Ovary (tissue), 9 donors: Measurements from ENCODE around the gene SLC24A4. TPM values are rescaled to one million over a fixed set of nuclear protein-coding genes. Genes with fewer than 3 reads are reported as not detected.

ENCODE experiments used
- DNase-seq, 5 donors: peaks; one replicate each; pipeline ENCODE4 v3.0.0-alpha.2; 2019 to 2020
- H3K27ac ChIP-seq, 2 donors: fragments of 200-600 bp; one replicate each; pipeline versions ENCODE4 v1.5.1 to v1.8.0; 2019 to 2022
- H3K27me3 ChIP-seq: fragments of 200-600 bp; one replicate; pipeline ENCODE4 v1.8.0; 2022
- H3K36me3 ChIP-seq: fragments of 200-600 bp; sonication (generic); one replicate; pipeline ENCODE4 v1.5.1; 2019
- H3K4me1 ChIP-seq: one replicate; pipeline ENCODE4 v1.8.1; 2013; ENCODE audit warnings: mild to moderate bottlenecking, moderate library complexity; ENCODE audit not compliant: insufficient read depth
- H3K4me3 ChIP-seq: fragments of 200-600 bp; sonication (generic); one replicate; pipeline ENCODE4 v1.5.1; 2017
- H3K9me3 ChIP-seq, 2 donors: fragments of 200-600 bp in 1 of 2; sonication (generic) in 1 of 2; one replicate each; pipeline versions ENCODE4 v1.5.1 to v1.8.1; 2013 to 2019; ENCODE audit warnings: mild to moderate bottlenecking in 1 of 2, moderate library complexity in 1 of 2
- EP300 ChIP-seq: sonication (generic); formaldehyde crosslinking; IDR thresholded peaks from one replicate; pipeline ENCODE4 v1.6.1; 2017; ENCODE audit warnings: antibody characterized with exemption
- POLR2A ChIP-seq: fragments of 450-650 bp; IDR thresholded peaks from one replicate; pipeline ENCODE4 v1.6.1; 2017; ENCODE audit warnings: antibody characterized with exemption, mild to moderate bottlenecking, moderate library complexity
- WGBS, 3 donors: extraction: QIAGEN DNeasy Blood & Tissue Kit in 1 of 3; methylation state at CpG; one replicate each; pipeline versions ENCODE4 v1.1.5 to v1.1.7; 2013 to 2017; 5-methylcytosine and 5-hydroxymethylcytosine counted together
- intact Hi-C, 4 donors: fragments of 100-400 bp; cut with DNase I; formaldehyde crosslinking; loops; one replicate each; pipeline versions ENCODE4 v1.11.0 to v1.15.1; 2022 to 2023
- polyA plus RNA-seq, 2 donors: library from polyadenylated mRNA; stranded (reverse); fragments of 200-250 nt in 1 of 2; fragments of 350-450 nt in 1 of 2; fragmentation: Illumina TruSeq in 1 of 2; extraction: RNeasy Lipid Tissue Mini Kit (QIAGEN cat#74804) in 1 of 2; gene quantifications; one replicate each; pipeline ENCODE4 v1.2.3, GENCODE V29; 2013 to 2014
- total RNA-seq, 7 donors: library from RNA; depleted of rRNA in 2 of 7; stranded (reverse); fragments of >200 nt in 2 of 7; fragmentation: NEBNext Ultra II Directional in 3 of 7; extraction: Animal tissue kit (Norgen Biotek cat#: 25700) in 3 of 7; gene quantifications; one replicate each; pipeline versions ENCODE4 v1.1.0 to v1.2.4, GENCODE V29; 2016 to 2023
- TF ChIP-seq, protein P1 (sequence below), 3 donors: fragments of 450-650 bp in 2 of 3; fragments of 200-600 bp in 1 of 3; IDR thresholded peaks; one replicate each; pipeline versions ENCODE4 v1.5.1 to v1.8.0; 2016 to 2022; ENCODE audit warnings: antibody characterized with exemption in 3 of 3, mild to moderate bottlenecking in 1 of 3
- donor health status: DM: no; HTN: no; CAD: no; lungs with moderate emphysema.
- donor health status: DM: no; HTN: no; CAD: no.
- donor health status: Bipolar disorder and iron deficiency.
- donor health status: DM: yes; HTN: yes; CAD: no.
- donor health status: DM: no; HTN: no; CAD: no.
- donor health status: DM: yes; HTN: yes; CAD: no.

The SLC24A4 gene
- total and polyA plus RNA-seq, 9 donors = 0.10 to 0.98 (median 0.24) TPM

GRCh38 chr14:92496191-92496857 lies 173.4 kb downstream of the SLC24A4 start:
- WGBS, 3 donors = 82 to 84% (median 84%) methylated on average over 6 of the region's 6 CpGs

GRCh38 chr14:92497391-92497790 lies 174.4 kb downstream of the SLC24A4 start:
- Histone ChIP-seq H3K36me3 (no peaks in the 10 kb centered on the region), H3K27ac (no peak overlapping the region), H3K4me1 (no peaks in the 10 kb centered on the region), H3K9me3 (no peaks in the 10 kb centered on the region), H3K27me3 (no peaks in the 10 kb centered on the region), H3K4me3 (no peak overlapping the region)
- intact Hi-C loops = no loop called here
- TF ChIP-seq, protein P1, sequence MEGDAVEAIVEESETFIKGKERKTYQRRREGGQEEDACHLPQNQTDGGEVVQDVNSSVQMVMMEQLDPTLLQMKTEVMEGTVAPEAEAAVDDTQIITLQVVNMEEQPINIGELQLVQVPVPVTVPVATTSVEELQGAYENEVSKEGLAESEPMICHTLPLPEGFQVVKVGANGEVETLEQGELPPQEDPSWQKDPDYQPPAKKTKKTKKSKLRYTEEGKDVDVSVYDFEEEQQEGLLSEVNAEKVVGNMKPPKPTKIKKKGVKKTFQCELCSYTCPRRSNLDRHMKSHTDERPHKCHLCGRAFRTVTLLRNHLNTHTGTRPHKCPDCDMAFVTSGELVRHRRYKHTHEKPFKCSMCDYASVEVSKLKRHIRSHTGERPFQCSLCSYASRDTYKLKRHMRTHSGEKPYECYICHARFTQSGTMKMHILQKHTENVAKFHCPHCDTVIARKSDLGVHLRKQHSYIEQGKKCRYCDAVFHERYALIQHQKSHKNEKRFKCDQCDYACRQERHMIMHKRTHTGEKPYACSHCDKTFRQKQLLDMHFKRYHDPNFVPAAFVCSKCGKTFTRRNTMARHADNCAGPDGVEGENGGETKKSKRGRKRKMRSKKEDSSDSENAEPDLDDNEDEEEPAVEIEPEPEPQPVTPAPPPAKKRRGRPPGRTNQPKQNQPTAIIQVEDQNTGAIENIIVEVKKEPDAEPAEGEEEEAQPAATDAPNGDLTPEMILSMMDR (IDR thresholded peaks at IDR 0.05) = no peak
- TF ChIP-seq POLR2A = no peak
- TF ChIP-seq EP300 = no peak
- no peak for DNase-seq
- 89 to 96% (median 89%) methylated on average over 8 of the region's 8 CpGs for WGBS, 3 donors

More at GRCh38 chr14:92496191-92496857, 173.4 kb downstream of the SLC24A4 start:
- Histone ChIP-seq H3K27ac (no peak overlapping the region), H3K4me3 (no peak overlapping the region), H3K9me3 (no peaks in the 10 kb centered on the region), H3K27me3 (no peaks in the 10 kb centered on the region), H3K4me1 (no peaks in the 10 kb centered on the region), H3K36me3 (no peaks in the 10 kb centered on the region)
- no peak for TF ChIP-seq EP300
- TF ChIP-seq, protein P1 (IDR thresholded peaks at IDR 0.05) = no peak
- TF ChIP-seq POLR2A = no peak
- intact Hi-C loops = no loop called here
- no peak for DNase-seq

- Histone ChIP-seq H3K4me3 (no peak overlapping the region), H3K9me3 (no peaks in the 10 kb centered on the region), H3K27ac (no peak overlapping the region), H3K4me1 (no peaks in the 10 kb centered on the region), H3K27me3 (no peaks in the 10 kb centered on the region), H3K36me3 (no peaks in the 10 kb centered on the region)
- intact Hi-C loops = no loop called here
- TF ChIP-seq POLR2A (no peak), EP300 (no peak)
- TF ChIP-seq, protein P1 (IDR thresholded peaks at IDR 0.05) = no peak
- WGBS, 3 donors = 84 to 88% (median 87%) methylated on average over 3 of the region's 3 CpGs
- no peak for DNase-seq
Measured at GRCh38 chr14:92499234-92499633, 176.3 kb downstream of the SLC24A4 start.

DNA sequence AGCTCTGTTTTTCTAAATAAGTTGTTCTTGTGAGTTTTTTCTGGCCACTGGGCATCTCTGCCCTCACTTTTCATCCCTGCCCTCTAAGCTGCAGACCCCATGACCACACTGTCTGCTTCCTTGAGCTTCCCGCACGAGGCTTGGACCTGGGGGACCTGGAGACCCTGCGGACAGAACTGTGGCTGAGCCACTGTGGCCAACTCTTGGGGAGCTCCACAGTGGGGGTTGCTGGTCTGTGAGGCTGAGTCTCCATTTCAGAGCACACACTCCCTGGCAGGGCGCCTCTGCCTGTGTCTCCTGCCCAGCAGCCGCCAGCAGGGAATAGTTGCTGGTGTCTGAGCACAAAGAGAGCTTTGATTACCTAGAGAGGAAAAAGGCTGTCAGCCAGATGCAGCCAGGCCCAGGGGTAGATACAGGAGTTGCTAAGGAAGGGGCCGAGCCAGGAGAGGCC lies 177.6 kb downstream of the SLC24A4 start:
- no peaks in the 10 kb centered on the region for H3K4me1 ChIP-seq
- no peak overlapping the region for H3K4me3 ChIP-seq
- TF ChIP-seq POLR2A (no peak), EP300 (no peak)
- TF ChIP-seq, protein P1 (IDR thresholded peaks at IDR 0.05) = no peak
- 88 to 91% (median 89%) methylated on average over 6 of the region's 6 CpGs for WGBS, 3 donors
- H3K36me3 ChIP-seq = no peaks in the 10 kb centered on the region
- no peak for DNase-seq
- no peaks in the 10 kb centered on the region for H3K9me3 ChIP-seq
- no peak overlapping the region for H3K27ac ChIP-seq
- intact Hi-C loops = no loop called here
- H3K27me3 ChIP-seq = no peaks in the 10 kb centered on the region
